AG09309 (cell line): ENCODE results near the gene KRTAP21-2.
"Not testable (repeated sequence)": the region's sequence is repeated elsewhere in the genome, so short reads cannot be mapped to it uniquely, and the experiment has no call there.

Experiments used
- DNase-seq: peaks from one replicate; pipeline ENCODE4 v3.0.0-alpha.2; 2010; ENCODE audit warnings: low read depth
- H3K4me3 ChIP-seq: 2 replicates; pipeline ENCODE4 v1.5.1; 2011; ENCODE audit warnings: mild to moderate bottlenecking, low read depth, low read length, moderate library complexity; ENCODE audit not compliant: control insufficient read depth
- TF ChIP-seq, protein P1 (sequence below): IDR thresholded peaks from 2 replicates; pipeline ENCODE4 v1.5.1; 2011; ENCODE audit warnings: mild to moderate bottlenecking, low read depth, low read length, inconsistent platforms; ENCODE audit not compliant: insufficient read depth, control insufficient read depth; ENCODE audit errors: missing control alignments

Gene KRTAP21-2

GRCh38 chr21:30747159-30747558, at the start of gene KRTAP21-2:
Gene KRTAP21-2 (minus strand): TSS chr21:30747259. CDS start chr21:30747202, 57 bp downstream.
- H3K4me3 ChIP-seq, result no peak within 1 kb of the TSS
- TF ChIP-seq, protein P1, sequence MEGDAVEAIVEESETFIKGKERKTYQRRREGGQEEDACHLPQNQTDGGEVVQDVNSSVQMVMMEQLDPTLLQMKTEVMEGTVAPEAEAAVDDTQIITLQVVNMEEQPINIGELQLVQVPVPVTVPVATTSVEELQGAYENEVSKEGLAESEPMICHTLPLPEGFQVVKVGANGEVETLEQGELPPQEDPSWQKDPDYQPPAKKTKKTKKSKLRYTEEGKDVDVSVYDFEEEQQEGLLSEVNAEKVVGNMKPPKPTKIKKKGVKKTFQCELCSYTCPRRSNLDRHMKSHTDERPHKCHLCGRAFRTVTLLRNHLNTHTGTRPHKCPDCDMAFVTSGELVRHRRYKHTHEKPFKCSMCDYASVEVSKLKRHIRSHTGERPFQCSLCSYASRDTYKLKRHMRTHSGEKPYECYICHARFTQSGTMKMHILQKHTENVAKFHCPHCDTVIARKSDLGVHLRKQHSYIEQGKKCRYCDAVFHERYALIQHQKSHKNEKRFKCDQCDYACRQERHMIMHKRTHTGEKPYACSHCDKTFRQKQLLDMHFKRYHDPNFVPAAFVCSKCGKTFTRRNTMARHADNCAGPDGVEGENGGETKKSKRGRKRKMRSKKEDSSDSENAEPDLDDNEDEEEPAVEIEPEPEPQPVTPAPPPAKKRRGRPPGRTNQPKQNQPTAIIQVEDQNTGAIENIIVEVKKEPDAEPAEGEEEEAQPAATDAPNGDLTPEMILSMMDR, result no peak
- no peak for DNase-seq

- no peak for DNase-seq
- TF ChIP-seq, protein P1, result no peak
- no peak overlapping the region for H3K4me3 ChIP-seq
Measured at GRCh38 chr21:30793581-30794314, 46.7 kb upstream of the KRTAP21-2 start.

DNA sequence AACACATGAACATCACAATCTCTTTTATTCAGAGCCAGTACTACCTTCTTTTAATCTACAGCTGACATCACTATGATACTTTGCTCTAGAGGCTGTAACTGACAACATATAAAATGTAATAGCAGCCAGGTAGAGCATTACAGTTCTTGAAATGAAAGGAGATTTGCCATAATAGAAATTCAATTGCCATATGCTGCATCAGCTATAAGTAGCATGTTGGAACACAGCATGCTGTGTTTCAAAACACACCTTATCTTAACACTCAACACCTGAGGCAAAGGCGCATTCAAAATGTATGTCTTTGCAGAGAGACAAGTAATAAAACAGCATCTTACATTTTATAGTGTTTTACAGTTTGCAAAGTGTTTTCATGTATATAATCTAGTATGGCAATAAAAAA, 32.2 kb upstream of the KRTAP21-2 start:
- no peak overlapping the region for H3K4me3 ChIP-seq
- TF ChIP-seq, protein P1, result no peak
- no peak for DNase-seq

DNA sequence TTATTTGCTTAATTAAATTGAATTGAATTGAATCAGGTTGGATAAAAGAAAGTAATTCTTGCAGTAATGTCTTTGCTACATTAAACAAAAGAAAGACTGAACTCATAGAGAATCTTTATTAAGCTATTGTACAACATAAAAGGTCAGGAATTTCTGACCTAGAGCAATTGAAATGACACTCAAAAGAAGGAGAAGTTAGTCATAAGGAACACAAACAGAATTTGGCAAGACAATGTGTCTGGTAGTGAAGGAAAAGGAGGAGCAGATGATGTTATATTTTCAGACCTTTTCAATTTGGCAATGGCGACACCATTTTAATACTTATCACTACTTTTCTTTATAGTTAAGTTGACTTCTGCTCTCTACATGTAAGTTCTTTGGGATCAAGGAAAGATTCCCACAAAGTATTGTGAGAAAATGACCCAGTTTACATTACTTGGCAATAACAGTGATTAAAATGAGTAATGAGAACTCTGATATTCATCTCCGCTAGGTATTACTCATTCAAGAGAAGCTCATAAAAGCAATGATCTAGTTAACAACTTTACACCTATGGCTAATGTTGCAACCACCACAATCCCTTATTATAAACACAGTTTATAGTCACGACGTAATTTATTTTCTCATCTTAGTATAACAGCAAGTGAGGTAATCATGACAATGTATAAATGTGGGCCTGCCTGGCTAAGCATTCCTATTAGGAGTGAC, 22.8 kb upstream of the KRTAP21-2 start:
- TF ChIP-seq, protein P1, result no peak
- H3K4me3 ChIP-seq, result no peak overlapping the region
- no peak for DNase-seq

DNA sequence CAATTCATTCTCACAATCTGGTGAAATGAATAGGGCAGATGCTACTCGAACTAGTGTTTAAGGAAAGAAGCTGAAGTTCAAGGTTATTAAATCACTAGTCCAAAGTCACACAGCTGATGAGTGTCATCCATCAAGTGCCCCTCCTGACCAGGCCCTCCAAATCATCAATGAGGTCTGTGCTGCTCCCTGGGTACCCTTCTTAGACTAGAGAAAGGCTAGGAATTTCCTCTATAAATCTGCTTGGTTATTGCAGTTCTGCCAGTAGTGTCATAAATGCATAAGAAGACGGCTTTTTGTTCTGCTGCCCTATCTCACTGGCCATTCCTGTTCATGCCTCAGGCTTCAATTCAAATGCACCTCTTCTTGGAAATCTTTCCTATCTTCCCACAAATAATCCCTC, 13.7 kb upstream of the KRTAP21-2 start:
- TF ChIP-seq, protein P1, result no peak

GRCh38 chr21:30758306-30758705, 11.2 kb upstream of the KRTAP21-2 start:
- H3K4me3 ChIP-seq, result no peak overlapping the region
- no peak for DNase-seq
- TF ChIP-seq, protein P1, result no peak

More for the DNA sequence above, 13.7 kb upstream of the KRTAP21-2 start:
- DNase-seq, result no peak
- no peak overlapping the region for H3K4me3 ChIP-seq

- not testable (repeated sequence) for DNase-seq, H3K4me3 ChIP-seq
Measured at GRCh38 chr21:30755328-30755727, 8.3 kb upstream of the KRTAP21-2 start, which contains the start of gene KRTAP21-1. Gene KRTAP21-1 (minus strand): TSS chr21:30755428. CDS start chr21:30755378, 50 bp downstream.
